Measurements from ENCODE around the gene CENPP.

GRCh38 chr9:92496396-92497176, 170.8 kb downstream of the CENPP start:
- TF ChIP-seq CTCF (IDR thresholded peaks at IDR 0.05) (no peak), POLR2A (IDR thresholded peaks at IDR 0.05) (no peak)
